Endothelial cell of umbilical vein (primary cell): ENCODE results near the gene PAK2. TPM values are rescaled to one million over a fixed set of nuclear protein-coding genes. Genes with fewer than 3 reads are reported as not detected.

Source experiments
- BruUV-seq: library from RNA; stranded (reverse); fragments of 400-500 nt; replicated peaks from 2 replicates; lab custom pipeline; 2021; lab: Mats Ljungman, UMichigan
- CTCF ChIA-PET: fragments of 300-600, 350-600 bp; sonication (Branson Sonifier 250); formaldehyde crosslinking; loops from one replicate; lab custom pipeline; 2021; ENCODE audit warnings: antibody characterized with exemption, inconsistent platforms; lab: Charles Lee
- POLR2A ChIA-PET: fragments of 300-600, 350-600 bp; sonication (Branson Sonifier 250); formaldehyde crosslinking; loops from one replicate; lab custom pipeline; 2021; ENCODE audit warnings: antibody characterized with exemption, inconsistent platforms; lab: Charles Lee
- DNase-seq: peaks from one replicate; pipeline ENCODE4 v3.0.0-alpha.2; 2011; ENCODE audit warnings: low read depth, low spot score
- FAIRE-seq: peaks from 2 replicates; lab custom pipeline; 2011; peaks lifted over from hg19 to GRCh38; lab: Jason Lieb, UNC
- H2AFZ ChIP-seq: 2 replicates; pipeline ENCODE4 v1.6.0; 2012; ENCODE audit warnings: low read depth, low read length, control low read depth, inconsistent platforms
- H3K27ac ChIP-seq: 2 replicates; pipeline ENCODE4 v1.5.1; 2011; ENCODE audit warnings: low read depth, mild to moderate bottlenecking, control low read depth, low read length, moderate library complexity; ENCODE audit not compliant: insufficient read depth
- H3K27me3 ChIP-seq, 2 experiments: 2 replicates each; pipeline versions ENCODE4 v1.6.0 to v1.6.1; 2011; ENCODE audit warnings: low read length in 2 of 2, mixed read lengths in 1 of 2; ENCODE audit not compliant: control insufficient read depth in 2 of 2, insufficient read depth in 2 of 2
- H3K36me3 ChIP-seq, 2 experiments: 2 replicates in 1 of 2; 3 replicates in 1 of 2; pipeline ENCODE4 v1.5.1; 2011; ENCODE audit warnings: low read length in 2 of 2, mild to moderate bottlenecking in 1 of 2, moderate library complexity in 1 of 2; ENCODE audit not compliant: control insufficient read depth in 2 of 2, insufficient read depth in 2 of 2; ENCODE audit errors: extremely low read depth in 1 of 2
- H3K4me1 ChIP-seq: 3 replicates; pipeline ENCODE4 v1.5.1; 2011; ENCODE audit warnings: mild to moderate bottlenecking, low read length; ENCODE audit not compliant: control insufficient read depth, insufficient read depth; ENCODE audit errors: extremely low read depth
- H3K4me2 ChIP-seq: 2 replicates; pipeline ENCODE4 v1.6.1; 2011; ENCODE audit warnings: low read length, control low read depth, mixed read lengths; ENCODE audit not compliant: insufficient read depth
- H3K4me3 ChIP-seq, 3 experiments: fragments of 200-600 bp in 1 of 3; sonication (generic), shearing (Covaris generic) in 1 of 3; replicated peaks in 1 of 3; 2 replicates each; pipeline ENCODE4 v1.5.1; 2011 to 2016; ENCODE audit warnings: control low read depth in 3 of 3, low read length in 3 of 3, mild to moderate bottlenecking in 2 of 3, inconsistent platforms in 1 of 3, low read depth in 1 of 3, moderate library complexity in 1 of 3; ENCODE audit not compliant: insufficient read depth in 1 of 3
- H3K79me2 ChIP-seq: 2 replicates; pipeline ENCODE4 v1.6.0; 2012; ENCODE audit warnings: low read length, inconsistent platforms; ENCODE audit not compliant: control insufficient read depth, insufficient read depth
- H3K9ac ChIP-seq: replicated peaks from 2 replicates; pipeline ENCODE3; 2011; ENCODE audit warnings: low read length, control low read depth; ENCODE audit not compliant: insufficient read depth; ENCODE audit errors: extremely low read depth
- H3K9me1 ChIP-seq: replicated peaks from 3 replicates; pipeline ENCODE4 v1.6.0; 2011; ENCODE audit warnings: mild to moderate bottlenecking, low read length; ENCODE audit not compliant: control insufficient read depth, insufficient read depth; ENCODE audit errors: extremely low read depth
- H3K9me3 ChIP-seq: replicated peaks from 2 replicates; pipeline ENCODE4 v1.5.1; 2012; ENCODE audit warnings: low read length, inconsistent platforms; ENCODE audit not compliant: control insufficient read depth, insufficient read depth
- H4K20me1 ChIP-seq: replicated peaks from 2 replicates; pipeline ENCODE3; 2011; ENCODE audit warnings: mild to moderate bottlenecking, low read length; ENCODE audit not compliant: control insufficient read depth, insufficient read depth; ENCODE audit errors: extremely low read depth
- CTCF ChIP-seq, 2 donors: IDR thresholded peaks; 1 replicate in 1 of 2; 2 replicates in 1 of 2; pipeline ENCODE4 v1.5.1; 2011; ENCODE audit warnings: low read length in 2 of 2, mild to moderate bottlenecking in 2 of 2, moderate library complexity in 2 of 2, control low read depth in 1 of 2, inconsistent platforms in 1 of 2, low read depth in 1 of 2; ENCODE audit not compliant: insufficient read depth in 1 of 2; ENCODE audit errors: extremely low read depth in 1 of 2
- EZH2 ChIP-seq: IDR thresholded peaks from 2 replicates; pipeline ENCODE4 v1.6.1; 2012; ENCODE audit warnings: borderline replicate concordance, low read depth, mild to moderate bottlenecking, moderate library complexity, low read length, inconsistent platforms; ENCODE audit not compliant: severe bottlenecking
- FOS ChIP-seq: IDR thresholded peaks from 2 replicates; pipeline ENCODE4 v1.6.1; 2011; ENCODE audit warnings: mild to moderate bottlenecking, low read length, moderate library complexity, borderline replicate concordance; ENCODE audit not compliant: insufficient read depth
- GATA2 ChIP-seq: IDR thresholded peaks from 2 replicates; pipeline ENCODE4 v1.7.0; 2011; ENCODE audit warnings: low read depth, mild to moderate bottlenecking, moderate library complexity, mixed read lengths, low read length; ENCODE audit not compliant: insufficient read length, insufficient read depth
- JUN ChIP-seq: IDR thresholded peaks from 2 replicates; pipeline ENCODE4 v1.6.1; 2011; ENCODE audit warnings: borderline replicate concordance, low read depth; ENCODE audit not compliant: insufficient read length, insufficient read depth
- MAX ChIP-seq: IDR thresholded peaks from 2 replicates; pipeline ENCODE4 v1.6.1; 2011; ENCODE audit not compliant: insufficient read depth, insufficient read length
- MYC ChIP-seq: IDR thresholded peaks from one replicate; pipeline ENCODE4 v1.6.1; 2011; ENCODE audit warnings: mild to moderate bottlenecking, low read depth, low read length
- POLR2A ChIP-seq: IDR thresholded peaks from 2 replicates; pipeline ENCODE4 v1.6.1; 2012; ENCODE audit warnings: low read depth, mild to moderate bottlenecking, control low read depth, low read length
- POLR2AphosphoS5 ChIP-seq: IDR thresholded peaks from 2 replicates; pipeline ENCODE4 v1.6.1; 2012; ENCODE audit warnings: low read depth, mild to moderate bottlenecking, control low read depth, low read length, moderate library complexity; ENCODE audit not compliant: insufficient read depth
- dilution Hi-C: fragments of 300-500 bp; cut with MboI; formaldehyde crosslinking; loops from one replicate; pipeline ENCODE4 v1.15.0; 2019; ENCODE audit warnings: low sequenced_read_pairs; ENCODE audit not compliant: extremely low pct_ligation_motif_present
- intact Hi-C: fragments of 100-400 bp; cut with micrococcal nuclease; formaldehyde crosslinking; loops from one replicate; pipeline ENCODE4 v1.10.0; 2022
- polyA plus RNA-seq, 4 experiments: library from polyadenylated mRNA; depleted of rRNA in 3 of 4; stranded (reverse) in 3 of 4; unstranded in 1 of 4; fragments of >200 nt; gene quantifications; 2 replicates each; pipeline versions ENCODE4 v1.2.1 to v1.2.3, GENCODE V29; 2011 to 2012; ENCODE audit warnings: missing spikeins in 1 of 4
- total RNA-seq: library from RNA; stranded (reverse); gene quantifications from 2 replicates; pipeline ENCODE4 v1.2.3, GENCODE V29; 2021

PAK2 gene
- total and polyA plus RNA-seq, 2 donors (not counting 3 experiments of a cell fraction or from before 2014, with no cell fraction given), result 22.6 to 98.9 TPM

- FAIRE-seq, result no peak
- H3K4me3 ChIP-seq, result no peak overlapping the region
- H3K4me2 ChIP-seq, result no peak overlapping the region
- ChIA-PET CTCF (interaction anchor here (0.9 to 1.8 kb wide), 3 partner anchors 9 to 174 kb away, joined by 3 to 8 read pairs (median 3); no protein-coding TSS in a partner anchor), POLR2A (no interaction called here)
- no peaks in the 10 kb centered on the region for H3K4me1 ChIP-seq
- BruUV-seq, result no TSS peak
- H2AFZ ChIP-seq, result no peak overlapping the region
- DNase-seq, result no peak
- H3K36me3 ChIP-seq, result no peaks in the 10 kb centered on the region
- H3K27ac ChIP-seq, result no peak overlapping the region
- no peaks in the 10 kb centered on the region for H3K27me3 ChIP-seq
- H3K79me2 ChIP-seq, result no peaks in the 10 kb centered on the region
- intact Hi-C loops (no loop called here), dilution Hi-C loops (no loop called here)
- H3K9ac ChIP-seq, result no peak overlapping the region
- no peaks in the 10 kb centered on the region for H3K9me3 ChIP-seq
- no peaks in the 10 kb centered on the region for H3K9me1 ChIP-seq
- no peaks in the 10 kb centered on the region for H4K20me1 ChIP-seq
- TF ChIP-seq EZH2, result no peak
- TF ChIP-seq JUN, result no peak
- TF ChIP-seq POLR2AphosphoS5, result no peak
- no peak for TF ChIP-seq CTCF (IDR thresholded peaks at IDR 0.05; ENCODE audit: extremely low read depth in 1 of 2, insufficient read depth in 1 of 2, low read depth in 1 of 2, low read length in 2 of 2)
- no peak for TF ChIP-seq POLR2A
- no peak for TF ChIP-seq GATA2
- no peak for TF ChIP-seq MYC
- no peak for TF ChIP-seq FOS
- no peak for TF ChIP-seq MAX
Observed at GRCh38 chr3:196697270-196697669, 42.4 kb upstream of the PAK2 start.
